PC-3 (cell line): ENCODE results near the gene BPI. TPM values are rescaled to one million over a fixed set of nuclear protein-coding genes. Genes with fewer than 3 reads are reported as not detected.

ENCODE experiments used
- ATAC-seq: fragments of 200-7000 bp; cut with Tn5 transposase; 2 replicates; pipeline ENCODE4 v1.9.1; 2020; ENCODE audit warnings: mild to moderate bottlenecking, moderate library complexity
- BruUV-seq: library from RNA; stranded (reverse); fragments of 400-500 nt; replicated peaks from 2 replicates; lab custom pipeline; 2021; lab: Mats Ljungman, UMichigan
- CTCF ChIA-PET: fragments of 300-600 bp; sonication (Branson Sonifier 250); formaldehyde crosslinking; loops from one replicate; lab custom pipeline; 2022; ENCODE audit warnings: antibody characterized with exemption; lab: Charles Lee
- POLR2A ChIA-PET: fragments of 300-600 bp; sonication (Branson Sonifier 250); formaldehyde crosslinking; loops from one replicate; lab custom pipeline; 2022; ENCODE audit warnings: antibody characterized with exemption; ENCODE audit not compliant: unreplicated experiment; lab: Charles Lee
- DNase-seq: peaks from one replicate; pipeline ENCODE4 v3.0.0-alpha.2; 2015
- H2AFZ ChIP-seq: fragments of 300-600 bp; sonication (generic); 2 replicates; pipeline ENCODE4 v1.6.0; 2016; ENCODE audit warnings: antibody characterized with exemption, low read length
- H3F3A ChIP-seq: fragments of 300-600 bp; sonication (generic); one replicate; pipeline ENCODE4 v1.6.0; 2017; ENCODE audit warnings: antibody characterized with exemption, low read length, control low read depth, mild to moderate bottlenecking; ENCODE audit not compliant: unreplicated experiment
- H3K27ac ChIP-seq: fragments of 300-600 bp; sonication (generic); 2 replicates; pipeline ENCODE4 v1.5.1; 2016; ENCODE audit warnings: mild to moderate bottlenecking, low read length
- H3K27me3 ChIP-seq: fragments of 300-600 bp; sonication (generic); 2 replicates; pipeline ENCODE4 v1.6.1; 2016; ENCODE audit warnings: low read length, mixed read lengths
- H3K36me3 ChIP-seq: fragments of 300-600 bp; sonication (generic); 2 replicates; pipeline ENCODE4 v1.6.1; 2016; ENCODE audit warnings: low read depth, mixed run types, low read length, mixed read lengths
- H3K4me1 ChIP-seq: fragments of 300-600 bp; sonication (generic); 2 replicates; pipeline ENCODE4 v1.5.1; 2016; ENCODE audit warnings: low read length; ENCODE audit not compliant: insufficient read depth
- H3K4me2 ChIP-seq: fragments of 300-600 bp; sonication (generic); 2 replicates; pipeline ENCODE4 v1.6.0; 2016; ENCODE audit warnings: low read length
- H3K4me3 ChIP-seq: fragments of 300-600 bp; sonication (generic); 2 replicates; pipeline ENCODE4 v1.5.1; 2016; ENCODE audit warnings: mild to moderate bottlenecking, low read length, mixed read lengths
- H3K79me2 ChIP-seq: fragments of 300-600 bp; sonication (generic); 2 replicates; pipeline ENCODE4 v1.6.1; 2017; ENCODE audit warnings: low read length, mixed read lengths
- H3K9ac ChIP-seq: fragments of 300-600 bp; sonication (generic); 2 replicates; pipeline ENCODE4 v1.6.0; 2016; ENCODE audit warnings: mild to moderate bottlenecking, low read length
- H3K9me2 ChIP-seq: fragments of 300-600 bp; sonication (generic); replicated peaks from 2 replicates; pipeline ENCODE4 v1.6.1; 2016; ENCODE audit warnings: mixed run types, low read length, mixed read lengths
- H3K9me3 ChIP-seq: fragments of 300-600 bp; sonication (generic); 2 replicates; pipeline ENCODE4 v1.6.1; 2016; ENCODE audit warnings: low read length, mixed read lengths
- H4K20me1 ChIP-seq: fragments of 300-600 bp; sonication (generic); 2 replicates; pipeline ENCODE4 v1.6.1; 2016; ENCODE audit warnings: low read length, mixed read lengths
- CTCF ChIP-seq: fragments of 300-600 bp; sonication (generic); conservative IDR thresholded peaks from 2 replicates; pipeline ENCODE4 v1.5.1; 2017; ENCODE audit warnings: antibody characterized with exemption, low read depth, mild to moderate bottlenecking, low read length
- EZH2 ChIP-seq: fragments of 300-600 bp; sonication (generic); IDR thresholded peaks from one replicate; pipeline ENCODE4 v1.6.1; 2017; ENCODE audit warnings: antibody characterized with exemption, mild to moderate bottlenecking, low read length; ENCODE audit not compliant: unreplicated experiment
- EZH2phosphoT487 ChIP-seq: fragments of 300-600 bp; sonication (generic); IDR thresholded peaks from 2 replicates; pipeline ENCODE4 v1.6.1; 2018; ENCODE audit warnings: mild to moderate bottlenecking, antibody characterized with exemption, low read length, borderline replicate concordance
- intact Hi-C: fragments of 100-400 bp; cut with micrococcal nuclease; formaldehyde crosslinking; loops from 2 replicates; pipeline ENCODE4 v1.9.0; 2023
- total RNA-seq: library from RNA; depleted of rRNA; stranded (reverse); fragments of >200 nt; gene quantifications from 2 replicates; pipeline ENCODE4 v1.2.3, GENCODE V29; 2014

Gene BPI
- total RNA-seq, 1 experiment from 2014 or later = not detected

- POLR2A ChIA-PET = no interaction called here
- BruUV-seq = no TSS peak
- ATAC-seq = peak; percentile 22; the same call in 1 of the 2 replicates
Measured at GRCh38 chr20:38260025-38260377, 44.0 kb upstream of the BPI start.

GRCh38 chr20:38260378-38261053 lies 43.4 kb upstream of the BPI start, which contains the start of gene KIAA1755:
Gene KIAA1755 (minus strand): TSS chr20:38260735. CDS start chr20:38260500, 235 bp downstream.
- no peaks in the 10 kb centered on the region for H3K27me3 ChIP-seq
- ATAC-seq (no peak), DNase-seq (no peak)
- CTCF ChIA-PET = no interaction called here
- no peaks in the 10 kb centered on the region for H3K9me2 ChIP-seq
- no peaks in the 10 kb centered on the region for H3K79me2 ChIP-seq
- POLR2A ChIA-PET = no interaction called here
- no peaks in the 10 kb centered on the region for H3K36me3 ChIP-seq
- no peak within 1 kb of the TSS for H3K4me2 ChIP-seq
- BruUV-seq = no TSS peak
- 0 out of 2 replicates have a peak within 1 kb of the TSS, but pooled peaks have one; percentile 19 for H2AFZ ChIP-seq
- intact Hi-C loops = no loop called here
- no peaks in the 10 kb centered on the region for H3K9me3 ChIP-seq
- no peak within 1 kb of the TSS for H3K9ac ChIP-seq
- no peaks in the 10 kb centered on the region for H3F3A ChIP-seq
- H3K4me3 ChIP-seq = no peak within 1 kb of the TSS
- H3K27ac ChIP-seq = no peak within 1 kb of the TSS
- H4K20me1 ChIP-seq = no peaks in the 10 kb centered on the region
- no peaks in the 10 kb centered on the region for H3K4me1 ChIP-seq
- TF ChIP-seq CTCF (no peak), EZH2 (no peak), EZH2phosphoT487 (no peak)

More at GRCh38 chr20:38260025-38260377, 44.0 kb upstream of the BPI start:
- no peak for DNase-seq
- CTCF ChIA-PET = no interaction called here
- no peak overlapping the region for H3K4me2 ChIP-seq
- H2AFZ ChIP-seq = 0 out of 2 replicates have a peak overlapping the region, but pooled peaks have one; percentile 19
- H4K20me1 ChIP-seq = no peaks in the 10 kb centered on the region
- H3K27ac ChIP-seq = no peak overlapping the region
- no peak overlapping the region for H3K4me3 ChIP-seq
- no peaks in the 10 kb centered on the region for H3K9me3 ChIP-seq
- no peaks in the 10 kb centered on the region for H3K9me2 ChIP-seq
- no peak for TF ChIP-seq EZH2
- no peak for TF ChIP-seq EZH2phosphoT487
- no peak for TF ChIP-seq CTCF
- no peaks in the 10 kb centered on the region for H3K4me1 ChIP-seq
- H3K79me2 ChIP-seq = no peaks in the 10 kb centered on the region
- intact Hi-C loops = no loop called here
- no peaks in the 10 kb centered on the region for H3K36me3 ChIP-seq
- no peaks in the 10 kb centered on the region for H3K27me3 ChIP-seq
- no peak overlapping the region for H3K9ac ChIP-seq
- no peaks in the 10 kb centered on the region for H3F3A ChIP-seq

GRCh38 chr20:38261054-38261390 lies 42.9 kb upstream of the BPI start:
- no peak overlapping the region for H3K9ac ChIP-seq
- CTCF ChIA-PET = no interaction called here

More at GRCh38 chr20:38261054-38261390, 42.9 kb upstream of the BPI start:
- H2AFZ ChIP-seq = no peak overlapping the region
- no peak for TF ChIP-seq EZH2
- TF ChIP-seq EZH2phosphoT487 = no peak
- TF ChIP-seq CTCF = no peak
- no peak overlapping the region for H3K4me2 ChIP-seq
- H3K27ac ChIP-seq = no peak overlapping the region
- no peaks in the 10 kb centered on the region for H3K79me2 ChIP-seq
- ATAC-seq (no peak), DNase-seq (no peak)
- POLR2A ChIA-PET = no interaction called here
- no peaks in the 10 kb centered on the region for H3F3A ChIP-seq
- no peaks in the 10 kb centered on the region for H3K36me3 ChIP-seq
- no peaks in the 10 kb centered on the region for H3K9me3 ChIP-seq
- H3K4me3 ChIP-seq = no peak overlapping the region
- no peaks in the 10 kb centered on the region for H3K9me2 ChIP-seq
- no peaks in the 10 kb centered on the region for H4K20me1 ChIP-seq
- H3K27me3 ChIP-seq = no peaks in the 10 kb centered on the region
- no TSS peak for BruUV-seq
- H3K4me1 ChIP-seq = no peaks in the 10 kb centered on the region
- intact Hi-C loops = no loop called here
